HepG2 (cell line): ENCODE results near the gene LAMP1. TPM values are rescaled to one million over a fixed set of nuclear protein-coding genes. Genes with fewer than 3 reads are reported as not detected.

Experiments used
- AGO2 ChIP-seq: fragments of 200-400 bp; formaldehyde crosslinking; optimal IDR thresholded peaks from 2 replicates; pipeline ENCODE3; 2017; ENCODE audit warnings: mild to moderate bottlenecking, low read depth, low read length, moderate library complexity
- BRF2 ChIP-seq: sonication (generic); formaldehyde crosslinking; IDR thresholded peaks from 2 replicates; pipeline ENCODE4 v1.8.1; 2022; ENCODE audit warnings: mild to moderate bottlenecking, missing genetic modification reagents
- CREM ChIP-seq, 2 experiments: sonication (generic) in 1 of 2; formaldehyde crosslinking in 1 of 2; IDR thresholded peaks; 2 replicates each; pipeline versions ENCODE4 v1.4.0 to v1.6.1; 2016 to 2020; ENCODE audit warnings: antibody characterized with exemption in 1 of 2, mild to moderate bottlenecking in 1 of 2, missing genetic modification reagents in 1 of 2
- DNMT3B ChIP-seq: conservative IDR thresholded peaks from 2 replicates; pipeline ENCODE4 v1.6.1; 2016; ENCODE audit warnings: missing biosample characterization, control low read depth
- MBNL3 ChIP-seq: fragments of 250-450 bp; sonication (Bioruptor Pico); conservative IDR thresholded peaks from 2 replicates; pipeline ENCODE4 v1.8.0; 2022; ENCODE audit warnings: mild to moderate bottlenecking, inconsistent platforms
- MED1 ChIP-seq: sonication (generic); formaldehyde crosslinking; IDR thresholded peaks from 2 replicates; pipeline ENCODE4 v1.4.0; 2020; ENCODE audit warnings: missing genetic modification reagents
- NFKB2 ChIP-seq: sonication (generic); formaldehyde crosslinking; IDR thresholded peaks from 2 replicates; pipeline ENCODE4 v1.4.0; 2020; ENCODE audit warnings: missing genetic modification reagents, borderline replicate concordance
- NR2C2 ChIP-seq: sonication (generic); formaldehyde crosslinking; IDR thresholded peaks from 2 replicates; pipeline ENCODE4 v1.4.0; 2020; ENCODE audit warnings: missing genetic modification reagents, mild to moderate bottlenecking, moderate library complexity, borderline replicate concordance
- SOX5 ChIP-seq: IDR thresholded peaks from 2 replicates; pipeline ENCODE4 v1.6.1; 2016; ENCODE audit warnings: borderline replicate concordance
- SP140L ChIP-seq: sonication (generic); formaldehyde crosslinking; IDR thresholded peaks from 2 replicates; pipeline ENCODE4 v1.4.0; 2020; ENCODE audit warnings: missing genetic modification reagents, borderline replicate concordance
- STAT5B ChIP-seq: sonication (generic); formaldehyde crosslinking; IDR thresholded peaks from 2 replicates; pipeline ENCODE4 v1.4.0; 2020; ENCODE audit warnings: missing genetic modification reagents
- ZHX2 ChIP-seq, 2 experiments: sonication (generic) in 1 of 2; formaldehyde crosslinking in 1 of 2; IDR thresholded peaks; 2 replicates each; pipeline versions ENCODE4 v1.6.1 to v1.9.0; 2014 to 2022; ENCODE audit warnings: antibody characterized with exemption in 1 of 2, borderline replicate concordance in 1 of 2, inconsistent platforms in 1 of 2, low read depth in 1 of 2, missing genetic modification reagents in 1 of 2
- ZMAT5 ChIP-seq: sonication (generic); formaldehyde crosslinking; IDR thresholded peaks from 2 replicates; pipeline ENCODE4 v1.5.0; 2020; ENCODE audit warnings: mild to moderate bottlenecking, low read depth, missing genetic modification reagents, borderline replicate concordance
- ZNF143 ChIP-seq: sonication (generic); formaldehyde crosslinking; IDR thresholded peaks from 2 replicates; pipeline ENCODE4 v1.4.0; 2020; ENCODE audit warnings: missing genetic modification reagents
- ZNF160 ChIP-seq: sonication (generic); formaldehyde crosslinking; IDR thresholded peaks from 2 replicates; pipeline ENCODE4 v1.8.0; 2022; ENCODE audit warnings: mild to moderate bottlenecking, inconsistent platforms, missing genetic modification reagents
- ZNF282 ChIP-seq: fragments of 450-650 bp; IDR thresholded peaks from 2 replicates; pipeline ENCODE4 v1.6.1; 2018; ENCODE audit not compliant: partially characterized antibody
- ZNF34 ChIP-seq: sonication (generic); formaldehyde crosslinking; IDR thresholded peaks from 2 replicates; pipeline ENCODE4 v1.4.0; 2020; ENCODE audit warnings: mild to moderate bottlenecking, missing genetic modification reagents, borderline replicate concordance
- ZNF768 ChIP-seq: sonication (generic); formaldehyde crosslinking; IDR thresholded peaks from 2 replicates; pipeline ENCODE4 v1.4.0; 2020; ENCODE audit warnings: missing genetic modification reagents
- ZSCAN31 ChIP-seq: sonication (generic); formaldehyde crosslinking; IDR thresholded peaks from 2 replicates; pipeline ENCODE4 v1.5.0; 2020; ENCODE audit warnings: low read depth, mild to moderate bottlenecking, missing genetic modification reagents
- polyA plus RNA-seq, 8 experiments: library from polyadenylated mRNA; depleted of rRNA in 3 of 8; stranded (reverse) in 7 of 8; unstranded in 1 of 8; fragments of >200 nt; fragmentation: Illumina TruSeq in 4 of 8; extraction: Trizol in 4 of 8; gene quantifications; 2 replicates each; pipeline versions ENCODE4 v1.2.1 to v1.2.3, GENCODE V29; 2011 to 2016; ENCODE audit warnings: low read depth in 4 of 8, missing spikeins in 1 of 8, mixed read lengths in 1 of 8; ENCODE audit not compliant: insufficient read depth in 1 of 8
- total RNA-seq, 5 experiments: library from RNA; depleted of rRNA; stranded (reverse); fragments of >200 nt; fragmentation: Illumina TruSeq; extraction: Trizol; gene quantifications; 2 replicates each; pipeline ENCODE4 v1.2.3, GENCODE V29; 2016; ENCODE audit warnings: low read depth in 1 of 5
- TF ChIP-seq, protein P1 (sequence below): IDR thresholded peaks from 2 replicates; pipeline ENCODE4 v1.6.1; 2016; ENCODE audit warnings: missing compliant biosample characterization, missing genetic modification reagents, borderline replicate concordance

Gene LAMP1
- total and polyA plus RNA-seq, 2 of the 13 experiments (the other 11 are each of a cell fraction or from before 2014, with no cell fraction given): 103 to 112 TPM

GRCh38 chr13:113296823-113297369 lies at the start of gene LAMP1 (continued):
- TF ChIP-seq MED1 (CRISPR knock-in tag) (peak; percentile 93), SOX5 (peak; percentile 86), ZNF282 (no peak), MBNL3 (CRISPR knock-in tag) (peak; percentile 79; the same call in 1 of the 2 replicates), BRF2 (CRISPR knock-in tag) (peak; percentile 90), ZNF34 (peak; percentile 74; the same call in 1 of the 2 replicates), STAT5B (CRISPR knock-in tag) (peak; percentile 83), SP140L (CRISPR knock-in tag) (peak; percentile 85; the same call in 1 of the 2 replicates), AGO2 (peak; percentile 31), ZMAT5 (no peak), NR2C2 (CRISPR knock-in tag) (peak; percentile 89), ZNF768 (peak; percentile 64; the same call in 1 of the 2 replicates), DNMT3B (0 out of 2 replicates have a peak, but pooled peaks have one; percentile 27), CREM (IDR thresholded peaks at IDR 0.05) (no peak; the same call in 1 of the 2 replicates), CREM (CRISPR knock-in tag; IDR thresholded peaks at IDR 0.05) (0 out of 2 replicates have a peak, but pooled peaks have one; percentile 24), NFKB2 (peak; percentile 87; the same call in 1 of the 2 replicates), ZSCAN31 (peak; percentile 95), ZNF143 (peak; percentile 54; the same call in 1 of the 2 replicates), ZNF160 (peak; percentile 84), ZHX2 (IDR thresholded peaks at IDR 0.05; ENCODE audit: low read depth) (peak; percentile 79; the same call in 1 of the 2 replicates), ZHX2 (CRISPR knock-in tag; IDR thresholded peaks at IDR 0.05; ENCODE audit: borderline replicate concordance) (peak; percentile 94)
- TF ChIP-seq, protein P1, sequence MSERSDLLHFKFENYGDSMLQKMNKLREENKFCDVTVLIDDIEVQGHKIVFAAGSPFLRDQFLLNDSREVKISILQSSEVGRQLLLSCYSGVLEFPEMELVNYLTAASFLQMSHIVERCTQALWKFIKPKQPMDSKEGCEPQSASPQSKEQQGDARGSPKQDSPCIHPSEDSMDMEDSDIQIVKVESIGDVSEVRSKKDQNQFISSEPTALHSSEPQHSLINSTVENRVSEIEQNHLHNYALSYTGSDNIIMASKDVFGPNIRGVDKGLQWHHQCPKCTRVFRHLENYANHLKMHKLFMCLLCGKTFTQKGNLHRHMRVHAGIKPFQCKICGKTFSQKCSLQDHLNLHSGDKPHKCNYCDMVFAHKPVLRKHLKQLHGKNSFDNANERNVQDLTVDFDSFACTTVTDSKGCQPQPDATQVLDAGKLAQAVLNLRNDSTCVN: peak; percentile 82; the same call in 1 of the 2 replicates
